Measurements from ENCODE around the gene TNS3.
"Not testable (repeated sequence)": the region's sequence is repeated elsewhere in the genome, so short reads cannot be mapped to it uniquely, and the experiment has no call there.

TNS3 gene

GRCh38 chr7:47482013-47482875, 99.7 kb downstream of the TNS3 start:
- no peak for DNase-seq

- no peak for DNase-seq
These were observed 100.3 kb downstream of the TNS3 start for GRCh38 chr7:47481541-47482012.

GRCh38 chr7:47480576-47481538, 101.1 kb downstream of the TNS3 start:
- no peak for DNase-seq

- no peak for DNase-seq
These were observed 101.9 kb downstream of the TNS3 start for GRCh38 chr7:47479821-47480575.

- no peak for DNase-seq
These were observed 102.8 kb downstream of the TNS3 start for GRCh38 chr7:47478926-47479711.

- DNase-seq: no peak
These were observed 103.9 kb downstream of the TNS3 start for GRCh38 chr7:47478017-47478344.

GRCh38 chr7:47477191-47478016, 104.5 kb downstream of the TNS3 start:
- no peak for DNase-seq

- no peak for DNase-seq
These were observed 106.1 kb downstream of the TNS3 start for GRCh38 chr7:47475880-47476227.

GRCh38 chr7:47474937-47475879, 106.7 kb downstream of the TNS3 start:
- peak; percentile 37 for DNase-seq

- DNase-seq: no peak
These were observed 107.5 kb downstream of the TNS3 start for GRCh38 chr7:47474211-47474936.

GRCh38 chr7:47473499-47474210, 108.3 kb downstream of the TNS3 start:
- no peak for DNase-seq

GRCh38 chr7:47472444-47473157, 109.3 kb downstream of the TNS3 start:
- DNase-seq: no peak

- DNase-seq: no peak
These were observed 110.1 kb downstream of the TNS3 start for GRCh38 chr7:47471831-47472230.

- DNase-seq: no peak
These were observed 110.6 kb downstream of the TNS3 start for GRCh38 chr7:47471358-47471703.

GRCh38 chr7:47470567-47471357, 111.1 kb downstream of the TNS3 start:
- DNase-seq: no peak

- DNase-seq: not testable (repeated sequence)
These were observed 112.1 kb downstream of the TNS3 start for GRCh38 chr7:47469846-47470245.

- no peak for DNase-seq
These were observed 115.1 kb downstream of the TNS3 start for GRCh38 chr7:47466832-47467231.

All from 8988T (cell line).